ENCODE results near the gene TRABD2B.

TRABD2B gene

DNA sequence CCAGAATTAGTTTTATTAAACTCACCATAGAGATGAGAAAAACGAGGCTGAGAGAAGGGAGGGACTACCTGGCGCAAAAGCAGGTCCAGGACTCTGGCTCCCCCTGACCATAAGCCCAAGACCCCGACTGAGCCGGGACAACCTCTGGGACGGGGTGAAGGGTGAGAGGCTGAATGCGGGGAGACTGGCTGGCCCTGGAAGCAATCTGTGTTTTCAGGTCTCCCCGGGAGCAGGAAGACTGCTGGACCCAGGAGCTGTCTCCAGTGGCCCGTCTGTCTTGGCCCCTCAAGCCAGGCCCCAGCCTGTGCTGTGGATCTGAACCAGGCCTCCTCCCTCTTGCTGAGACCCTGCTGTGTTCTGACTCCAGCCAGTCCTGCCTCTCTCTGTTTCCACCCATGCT is 240.8 kb downstream of the TRABD2B start:
- POLR2A ChIA-PET = no interaction called here
- CTCF ChIA-PET = interaction anchor here (0.8 to 8.2 kb wide), 13 partner anchors 9 to 370 kb away, joined by 3 to 51 read pairs (median 6); no protein-coding TSS in a partner anchor

DNA sequence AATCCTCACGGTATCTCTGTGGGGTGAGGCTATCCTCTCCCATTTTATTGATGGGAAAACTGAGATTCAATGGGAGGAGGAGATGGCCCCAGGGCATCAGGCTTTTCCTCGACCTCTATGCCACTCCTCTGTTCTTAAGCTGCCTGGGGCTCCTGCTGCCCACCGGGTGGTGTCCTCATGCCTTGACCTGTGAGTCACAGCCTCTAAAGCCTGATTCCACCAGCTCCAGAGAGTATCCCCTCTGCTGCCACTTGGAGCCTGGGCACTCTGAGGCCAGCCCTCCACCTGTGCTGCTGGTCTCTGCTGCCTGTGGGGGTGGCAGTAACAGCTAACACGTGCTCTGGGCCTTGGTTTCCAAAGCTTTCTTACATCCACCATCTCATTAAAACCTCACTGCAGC is 241.2 kb downstream of the TRABD2B start:
- ChIA-PET POLR2A (no interaction called here), CTCF (interaction anchor here (0.8 to 8.2 kb wide), 16 partner anchors 9 to 578 kb away, joined by 3 to 51 read pairs (median 6); no protein-coding TSS in a partner anchor)
- TF ChIP-seq, protein P1, sequence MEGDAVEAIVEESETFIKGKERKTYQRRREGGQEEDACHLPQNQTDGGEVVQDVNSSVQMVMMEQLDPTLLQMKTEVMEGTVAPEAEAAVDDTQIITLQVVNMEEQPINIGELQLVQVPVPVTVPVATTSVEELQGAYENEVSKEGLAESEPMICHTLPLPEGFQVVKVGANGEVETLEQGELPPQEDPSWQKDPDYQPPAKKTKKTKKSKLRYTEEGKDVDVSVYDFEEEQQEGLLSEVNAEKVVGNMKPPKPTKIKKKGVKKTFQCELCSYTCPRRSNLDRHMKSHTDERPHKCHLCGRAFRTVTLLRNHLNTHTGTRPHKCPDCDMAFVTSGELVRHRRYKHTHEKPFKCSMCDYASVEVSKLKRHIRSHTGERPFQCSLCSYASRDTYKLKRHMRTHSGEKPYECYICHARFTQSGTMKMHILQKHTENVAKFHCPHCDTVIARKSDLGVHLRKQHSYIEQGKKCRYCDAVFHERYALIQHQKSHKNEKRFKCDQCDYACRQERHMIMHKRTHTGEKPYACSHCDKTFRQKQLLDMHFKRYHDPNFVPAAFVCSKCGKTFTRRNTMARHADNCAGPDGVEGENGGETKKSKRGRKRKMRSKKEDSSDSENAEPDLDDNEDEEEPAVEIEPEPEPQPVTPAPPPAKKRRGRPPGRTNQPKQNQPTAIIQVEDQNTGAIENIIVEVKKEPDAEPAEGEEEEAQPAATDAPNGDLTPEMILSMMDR (IDR thresholded peaks at IDR 0.05; ENCODE audit: control extremely low read depth, extremely low read depth, low read depth, missing control alignments) = peak; percentile 3
- DNase-seq (ENCODE audit: extremely low spot score) = no peak

More for the DNA sequence above, 240.8 kb downstream of the TRABD2B start:
- no peak for DNase-seq (ENCODE audit: extremely low spot score)
- TF ChIP-seq, protein P1 (IDR thresholded peaks at IDR 0.05; ENCODE audit: control extremely low read depth, extremely low read depth, low read depth, missing control alignments) = no peak

DNA sequence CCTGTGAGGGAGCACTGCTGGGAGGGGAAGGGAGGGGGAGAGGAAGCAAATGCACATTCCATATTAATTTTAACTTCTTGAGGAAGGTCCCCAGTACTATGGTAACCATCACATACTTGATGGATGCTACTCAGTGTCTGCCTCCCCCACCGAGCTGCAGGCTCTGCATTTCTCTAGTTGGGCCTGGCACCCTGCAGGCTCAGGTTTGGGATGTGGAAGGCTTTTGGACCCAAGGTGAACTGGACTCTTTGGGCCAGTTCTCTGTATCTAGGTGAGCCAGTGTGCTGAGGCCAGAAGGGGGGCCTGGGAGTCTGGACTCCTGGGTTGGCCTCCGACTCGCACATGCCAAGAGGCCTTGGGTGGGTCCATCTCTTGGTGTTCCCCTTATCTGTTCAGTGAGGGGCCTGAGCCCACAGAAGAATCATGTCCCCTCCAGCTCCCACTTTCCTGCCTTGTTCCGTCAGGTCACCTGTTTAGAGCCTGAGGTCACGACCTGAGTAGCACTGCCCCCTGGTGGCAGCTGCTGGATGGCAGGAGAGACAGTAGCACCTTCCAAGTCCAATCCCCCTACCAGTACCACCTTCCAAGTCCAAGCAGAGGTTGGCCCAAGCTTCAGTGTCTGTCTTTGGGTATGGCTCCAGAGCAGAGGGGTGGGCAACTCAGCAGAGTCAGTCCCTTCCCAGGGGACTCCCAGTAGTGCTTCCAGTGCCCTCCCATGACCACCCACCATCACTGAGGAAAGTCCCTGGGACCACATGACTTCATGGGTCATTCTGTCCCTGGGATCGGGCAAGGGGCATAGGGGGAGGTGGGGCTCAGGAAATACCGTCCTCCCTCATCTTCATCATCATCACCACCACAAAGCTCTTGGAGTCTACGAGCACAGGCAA is 241.8 kb downstream of the TRABD2B start:
- DNase-seq (ENCODE audit: extremely low spot score) = peak; percentile 73
- ChIA-PET CTCF (interaction anchor here (0.8 to 8.2 kb wide), 18 partner anchors 10 to 577 kb away, joined by 3 to 51 read pairs (median 6); partner anchors contain the start of gene FOXD2), POLR2A (no interaction called here)
- TF ChIP-seq, protein P1 (IDR thresholded peaks at IDR 0.05; ENCODE audit: control extremely low read depth, extremely low read depth, low read depth, missing control alignments) = peak; percentile 68

DNA sequence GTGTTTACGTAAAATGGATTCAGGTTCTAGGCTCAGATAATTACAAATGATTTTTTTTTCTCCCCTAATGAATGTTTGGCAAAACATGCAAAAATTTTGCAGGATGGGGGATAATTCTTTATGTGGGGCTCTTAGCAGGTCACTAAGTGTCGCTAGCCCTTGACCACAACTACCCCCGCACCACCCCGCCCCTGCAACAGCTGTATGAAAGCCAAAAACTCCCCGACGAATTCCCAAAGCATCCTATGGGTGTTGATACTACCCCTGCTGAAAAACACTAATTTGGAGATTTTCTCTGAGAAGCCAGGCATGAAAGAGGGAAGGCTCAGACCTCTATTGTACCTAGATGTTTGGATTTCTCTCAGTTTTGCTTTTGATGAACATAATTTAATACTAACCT is 243.0 kb downstream of the TRABD2B start:
- TF ChIP-seq, protein P1 (IDR thresholded peaks at IDR 0.05; ENCODE audit: control extremely low read depth, extremely low read depth, low read depth, missing control alignments) = no peak
- ChIA-PET POLR2A (no interaction called here), CTCF (interaction anchor here (1.0 to 8.2 kb wide), 11 partner anchors 9 to 578 kb away, joined by 3 to 51 read pairs (median 5); partner anchors contain the start of gene FOXD2)
- no peak for DNase-seq (ENCODE audit: extremely low spot score)

DNA sequence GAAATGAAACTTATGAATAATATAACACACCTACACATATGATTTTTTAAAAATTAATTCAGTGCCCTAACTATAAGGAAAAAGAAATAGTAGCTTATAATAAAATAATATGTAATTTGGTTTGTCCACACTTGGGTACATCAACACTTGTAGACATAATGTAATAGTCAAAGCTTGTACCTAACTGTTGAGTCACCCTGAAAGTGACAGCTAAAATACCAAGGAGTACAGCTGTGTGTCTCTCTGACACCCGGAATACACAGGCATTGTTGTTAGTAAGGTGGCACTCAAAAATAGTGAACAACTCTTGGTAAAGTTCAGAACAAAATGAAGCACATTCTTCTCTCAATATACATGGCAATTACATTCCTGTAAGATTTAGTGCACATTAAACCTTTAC is 243.4 kb downstream of the TRABD2B start:
- POLR2A ChIA-PET = no interaction called here
- TF ChIP-seq, protein P1 (IDR thresholded peaks at IDR 0.05; ENCODE audit: control extremely low read depth, extremely low read depth, low read depth, missing control alignments) = no peak
- DNase-seq (ENCODE audit: extremely low spot score) = no peak
- CTCF ChIA-PET = interaction anchor here (1.0 to 8.2 kb wide), 7 partner anchors 8 to 578 kb away, joined by 3 to 51 read pairs (median 4); partner anchors contain the start of gene FOXD2

DNA sequence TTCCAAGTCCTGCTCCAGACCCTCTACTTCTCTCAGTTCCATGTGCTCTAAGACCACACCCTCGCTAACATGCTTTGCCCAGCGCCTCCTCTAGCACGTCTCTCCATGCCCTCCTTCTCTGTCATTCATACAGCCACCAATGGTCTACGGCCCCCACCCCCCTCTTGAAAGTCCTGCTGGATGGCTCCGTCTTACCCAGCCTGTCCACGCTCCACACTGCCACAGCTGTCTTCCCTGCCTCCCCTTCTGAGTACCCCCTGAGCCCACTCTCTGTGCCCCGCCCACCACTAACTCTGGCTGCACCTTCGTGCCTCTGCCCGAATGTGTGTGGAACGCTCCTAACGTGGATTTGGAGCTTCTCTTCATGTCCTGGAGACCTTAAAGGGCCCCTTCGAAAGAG is 244.6 kb downstream of the TRABD2B start:
- ChIA-PET CTCF (interaction anchor here (1.0 to 8.2 kb wide), 3 partner anchors 12 to 42 kb away, joined by 3 to 51 read pairs (median 4); no protein-coding TSS in a partner anchor), POLR2A (no interaction called here)
- DNase-seq (ENCODE audit: extremely low spot score) = no peak
- TF ChIP-seq, protein P1 (IDR thresholded peaks at IDR 0.05; ENCODE audit: control extremely low read depth, extremely low read depth, low read depth, missing control alignments) = no peak

Measured in GM10248 (cell line).